WTC11 (cell line): ENCODE data around the gene SNAP47. TPM values are rescaled to one million over a fixed set of nuclear protein-coding genes. Genes with fewer than 3 reads are reported as not detected.

Experiments used
- ATAC-seq: fragments of 200-7000 bp; cut with Tn5 transposase; 2 replicates; pipeline ENCODE4 v1.10.0; 2021; ENCODE audit warnings: mild to moderate bottlenecking, moderate library complexity
- CTCF ChIA-PET: fragments of 300-600 bp; sonication (Branson Sonifier 250); formaldehyde crosslinking; loops from one replicate; lab custom pipeline; 2021; ENCODE audit warnings: antibody characterized with exemption; lab: Charles Lee
- POLR2A ChIA-PET: fragments of 350-600 bp; sonication (Branson Sonifier 250); formaldehyde crosslinking; loops from one replicate; lab custom pipeline; 2021; ENCODE audit warnings: antibody characterized with exemption; lab: Charles Lee
- DNase-seq: peaks from one replicate; pipeline ENCODE4 v3.0.0; 2021; ENCODE audit warnings: low spot score
- H3K27ac Mint-ChIP-seq: 2 replicates; pipeline ENCODE4 v1.8.0; 2021; ENCODE audit warnings: mixed read lengths
- H3K27me3 Mint-ChIP-seq: 2 replicates; pipeline ENCODE4 v1.8.0; 2021; ENCODE audit warnings: low read depth, mild to moderate bottlenecking, moderate library complexity, mixed read lengths
- H3K36me3 Mint-ChIP-seq: 2 replicates; pipeline ENCODE4 v1.8.0; 2021; ENCODE audit warnings: mixed read lengths
- H3K4me1 Mint-ChIP-seq: 2 replicates; pipeline ENCODE4 v1.8.0; 2022; ENCODE audit warnings: mixed read lengths
- H3K4me3 Mint-ChIP-seq: 2 replicates; pipeline ENCODE4 v1.8.0; 2021; ENCODE audit warnings: mild to moderate bottlenecking, moderate library complexity, mixed read lengths
- H3K9me3 Mint-ChIP-seq: 2 replicates; pipeline ENCODE4 v1.8.0; 2021; ENCODE audit warnings: mixed read lengths
- ATF1 ChIP-seq: sonication (generic); formaldehyde crosslinking; IDR thresholded peaks from 2 replicates; pipeline ENCODE4 v1.8.1; 2023; ENCODE audit warnings: mild to moderate bottlenecking, moderate library complexity, missing genetic modification reagents
- CREB1 ChIP-seq: sonication (generic); formaldehyde crosslinking; IDR thresholded peaks from 2 replicates; pipeline ENCODE4 v1.8.0; 2023; ENCODE audit warnings: mild to moderate bottlenecking, missing genetic modification reagents
- NR1H2 ChIP-seq: sonication (generic); formaldehyde crosslinking; IDR thresholded peaks from 2 replicates; pipeline ENCODE4 v1.9.0; 2021; ENCODE audit warnings: mild to moderate bottlenecking, moderate library complexity, missing genetic modification reagents
- NR3C1 ChIP-seq: sonication (generic); formaldehyde crosslinking; conservative IDR thresholded peaks from 2 replicates; pipeline ENCODE4 v1.8.1; 2023; ENCODE audit warnings: low read depth, mild to moderate bottlenecking, missing genetic modification reagents
- RORB ChIP-seq: fragments of 250-450 bp; sonication (Bioruptor Pico); IDR thresholded peaks from 2 replicates; pipeline ENCODE4 v1.9.0; 2021; ENCODE audit warnings: mild to moderate bottlenecking
- SMAD4 ChIP-seq: sonication (generic); formaldehyde crosslinking; IDR thresholded peaks from 2 replicates; pipeline ENCODE4 v1.8.0; 2022; ENCODE audit warnings: mild to moderate bottlenecking, missing genetic modification reagents
- TCF7 ChIP-seq: sonication (generic); formaldehyde crosslinking; IDR thresholded peaks from 2 replicates; pipeline ENCODE4 v1.8.0; 2022; ENCODE audit warnings: mild to moderate bottlenecking, low read depth, missing genetic modification reagents, moderate library complexity
- ZNF317 ChIP-seq: sonication (generic); formaldehyde crosslinking; IDR thresholded peaks from 2 replicates; pipeline ENCODE4 v1.8.1; 2023; ENCODE audit warnings: low read depth, mild to moderate bottlenecking, moderate library complexity, missing genetic modification reagents, borderline replicate concordance
- total RNA-seq: library from RNA; stranded (reverse); gene quantifications from 3 replicates; pipeline ENCODE4 v1.2.3, GENCODE V29; 2021
- TF ChIP-seq, protein P1 (sequence below): fragments of 250-450 bp; sonication (Bioruptor Pico); conservative IDR thresholded peaks from 2 replicates; pipeline ENCODE4 v1.9.0; 2021; ENCODE audit warnings: mild to moderate bottlenecking
- TF ChIP-seq, protein P2 (sequence below): sonication (generic); formaldehyde crosslinking; IDR thresholded peaks from 2 replicates; pipeline ENCODE4 v1.8.0; 2023; ENCODE audit warnings: mild to moderate bottlenecking, missing genetic modification reagents
- TF ChIP-seq, protein P3 (sequence below): fragments of 250-450 bp; sonication (Bioruptor Pico); IDR thresholded peaks from 2 replicates; pipeline ENCODE4 v1.9.0; 2021; ENCODE audit warnings: mild to moderate bottlenecking
- TF ChIP-seq, protein P4 (sequence below): fragments of 200-600 bp; IDR thresholded peaks from 2 replicates; pipeline ENCODE4 v1.8.0; 2022; ENCODE audit warnings: antibody characterized with exemption
- TF ChIP-seq, protein P5 (sequence below): fragments of 250-450 bp; sonication (Bioruptor Pico); IDR thresholded peaks from 2 replicates; pipeline ENCODE4 v1.8.0; 2021; ENCODE audit warnings: mild to moderate bottlenecking
- TF ChIP-seq, protein P6 (sequence below): sonication (generic); formaldehyde crosslinking; IDR thresholded peaks from 2 replicates; pipeline ENCODE4 v1.8.1; 2022; ENCODE audit warnings: mild to moderate bottlenecking, moderate library complexity, missing genetic modification reagents

SNAP47 gene
- total RNA-seq, 1 experiment from 2014 or later = 50.8 TPM

DNA sequence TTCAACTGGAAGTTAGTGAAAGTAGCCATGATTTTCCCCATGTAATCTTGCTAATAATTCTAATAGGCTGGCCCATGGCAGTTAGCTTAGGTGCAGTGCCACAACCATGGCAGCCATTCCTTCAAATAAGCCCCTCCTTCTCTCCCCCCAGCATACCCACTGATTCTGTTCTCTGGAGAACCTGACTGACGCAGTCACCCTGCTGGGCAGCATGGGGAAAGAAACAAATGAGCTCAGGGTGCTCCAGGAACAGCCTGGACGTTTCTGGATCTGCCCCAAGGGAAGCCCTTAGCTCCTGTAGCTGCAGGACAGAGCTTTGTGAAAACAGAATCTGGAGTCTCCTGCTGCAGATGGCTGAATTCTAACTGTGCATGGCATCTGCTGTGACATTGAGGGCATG, 22.5 kb downstream of the SNAP47 start:
- ChIA-PET CTCF (interaction anchor here (1.3 to 2.7 kb wide), 3 partner anchors 27 to 200 kb away, joined by 3 to 13 read pairs (median 3); no protein-coding TSS in a partner anchor), POLR2A (no interaction called here)
- H3K27ac Mint-ChIP-seq = no peak overlapping the region
- H3K4me1 Mint-ChIP-seq = no peaks in the 10 kb centered on the region
- TF ChIP-seq TCF7 (CRISPR knock-in tag) = no peak
- TF ChIP-seq, all 79 proteins: peak for 0
- no peak for DNase-seq
- no peak overlapping the region for H3K4me3 Mint-ChIP-seq
- H3K27me3 Mint-ChIP-seq = no peaks in the 10 kb centered on the region
- no peak for ATAC-seq
- peaks cover 33% of the 10 kb centered on the region for H3K36me3 Mint-ChIP-seq
- no peaks in the 10 kb centered on the region for H3K9me3 Mint-ChIP-seq

DNA sequence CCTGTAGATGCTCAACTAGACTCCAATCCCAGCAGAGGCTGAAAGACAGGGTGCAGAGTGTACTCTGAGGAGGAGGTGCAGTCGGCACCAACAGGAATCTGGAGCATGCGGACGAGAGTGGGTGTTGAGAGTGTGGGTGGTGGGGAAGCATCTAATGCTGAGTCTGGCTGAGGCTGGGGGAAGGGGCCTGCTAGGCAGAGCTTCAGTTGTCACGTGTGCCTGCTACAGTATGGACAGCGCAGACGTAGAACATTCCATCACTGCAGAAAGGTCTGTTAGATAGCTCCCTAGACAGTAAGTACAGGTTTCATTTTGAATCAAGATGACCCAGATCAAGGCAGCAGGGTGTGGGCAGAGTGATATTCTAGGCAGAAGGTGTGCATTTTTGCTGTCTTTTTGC, 23.1 kb downstream of the SNAP47 start:
- H3K9me3 Mint-ChIP-seq = no peaks in the 10 kb centered on the region
- no peak for TF ChIP-seq ATF1 (CRISPR knock-in tag)
- no peak for DNase-seq
- no peak overlapping the region for H3K27ac Mint-ChIP-seq
- ChIA-PET POLR2A (no interaction called here), CTCF (interaction anchor here (1.3 to 2.7 kb wide), 3 partner anchors 28 to 199 kb away, joined by 3 to 13 read pairs (median 3); no protein-coding TSS in a partner anchor)
- H3K4me1 Mint-ChIP-seq = no peaks in the 10 kb centered on the region
- ATAC-seq = no peak
- H3K4me3 Mint-ChIP-seq = no peak overlapping the region
- H3K36me3 Mint-ChIP-seq = peaks cover 33% of the 10 kb centered on the region
- H3K27me3 Mint-ChIP-seq = no peaks in the 10 kb centered on the region

DNA sequence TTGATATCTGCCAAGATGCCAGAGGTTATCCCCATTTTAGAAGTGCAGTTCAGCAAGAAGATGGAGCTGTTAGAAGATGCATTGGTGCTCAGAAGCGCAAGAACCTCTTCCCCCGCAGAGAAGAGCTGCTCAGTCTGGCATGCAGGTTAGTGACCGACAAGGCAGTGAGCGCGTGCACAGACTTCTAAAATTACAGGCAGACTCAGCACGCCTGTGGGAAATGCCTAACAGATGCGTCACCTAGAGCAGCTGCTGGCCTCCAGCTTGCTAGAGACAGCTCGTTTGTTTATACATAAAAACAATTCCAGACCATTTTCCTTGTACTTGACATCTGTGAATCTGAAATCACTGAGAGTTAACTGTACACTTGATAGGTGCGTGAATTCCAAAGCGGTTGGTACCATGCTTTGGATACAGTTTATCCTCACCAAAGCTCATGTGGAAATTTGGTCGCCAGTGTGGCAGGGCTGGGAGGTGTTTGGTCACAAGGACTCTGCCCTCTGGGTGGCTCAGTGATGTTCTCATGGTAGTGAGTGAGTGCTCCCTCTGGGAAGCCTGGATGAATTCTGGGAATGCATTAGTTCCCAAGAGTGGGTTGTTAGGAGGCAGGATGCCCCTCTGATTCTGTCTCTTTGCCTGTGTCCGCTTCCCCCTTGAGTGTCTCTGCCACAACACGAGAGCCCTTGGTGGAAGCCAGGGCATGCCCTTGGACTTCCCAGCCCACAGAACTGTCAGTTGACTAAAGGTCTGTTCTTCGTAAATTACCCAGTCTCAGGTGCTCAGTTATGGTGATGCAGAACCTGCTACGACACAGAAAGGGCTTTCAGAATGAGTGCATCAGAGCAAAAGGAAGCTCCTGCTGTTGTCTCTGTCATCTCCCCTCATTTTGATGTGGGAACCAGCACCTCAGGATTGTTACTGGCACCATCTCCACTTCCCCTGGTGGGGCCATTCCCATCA, 24.4 kb downstream of the SNAP47 start:
- peaks cover 39% of the 10 kb centered on the region for H3K36me3 Mint-ChIP-seq
- no peak overlapping the region for H3K27ac Mint-ChIP-seq
- no peaks in the 10 kb centered on the region for H3K9me3 Mint-ChIP-seq
- DNase-seq (no peak), ATAC-seq (no peak)
- no peaks in the 10 kb centered on the region for H3K4me1 Mint-ChIP-seq
- no peak overlapping the region for H3K4me3 Mint-ChIP-seq
- ChIA-PET CTCF (interaction anchor here (0.9 to 2.7 kb wide), 2 partner anchors 194 to 217 kb away, joined by 3 to 13 read pairs; no protein-coding TSS in a partner anchor), POLR2A (interaction anchor here (0.6 kb wide), 1 partner anchor 248 kb away, joined by 3 read pairs; no protein-coding TSS in a partner anchor)
- no peaks in the 10 kb centered on the region for H3K27me3 Mint-ChIP-seq
- TF ChIP-seq RORB (CRISPR knock-in tag) = no peak
- TF ChIP-seq, protein P1, sequence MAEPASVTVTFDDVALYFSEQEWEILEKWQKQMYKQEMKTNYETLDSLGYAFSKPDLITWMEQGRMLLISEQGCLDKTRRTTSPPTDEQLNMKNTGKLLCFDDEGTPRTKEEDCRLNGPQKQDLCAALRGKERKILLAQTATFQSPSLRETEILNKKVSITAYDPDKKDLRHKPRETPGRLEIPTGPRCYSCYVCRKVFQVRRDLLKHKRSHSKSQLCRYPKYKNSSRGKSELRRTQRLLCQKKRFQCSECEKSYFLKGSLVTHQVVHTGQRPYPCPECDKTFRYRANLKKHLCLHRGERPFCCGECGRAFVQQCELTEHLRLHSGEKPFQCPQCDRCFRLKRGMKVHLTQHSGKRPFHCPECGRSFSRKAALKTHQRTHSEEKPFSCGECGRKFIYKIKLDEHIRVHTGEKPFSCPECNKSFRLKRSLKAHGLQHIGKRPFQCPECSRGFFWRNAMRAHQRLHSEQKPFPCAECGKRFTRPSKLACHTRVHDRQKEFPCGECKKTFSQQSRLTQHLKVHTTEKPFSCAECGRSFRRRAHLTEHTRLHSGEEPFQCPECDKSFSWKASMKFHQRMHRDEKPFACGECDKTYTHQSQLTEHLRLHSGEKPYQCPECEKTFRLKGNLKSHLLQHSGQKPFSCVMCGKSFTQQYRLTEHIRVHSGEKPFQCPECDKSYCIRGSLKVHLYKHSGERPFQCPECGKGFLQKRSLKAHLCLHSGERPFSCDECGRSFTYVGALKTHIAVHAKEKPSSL (CRISPR knock-in tag) = no peak
- TF ChIP-seq, protein P2, sequence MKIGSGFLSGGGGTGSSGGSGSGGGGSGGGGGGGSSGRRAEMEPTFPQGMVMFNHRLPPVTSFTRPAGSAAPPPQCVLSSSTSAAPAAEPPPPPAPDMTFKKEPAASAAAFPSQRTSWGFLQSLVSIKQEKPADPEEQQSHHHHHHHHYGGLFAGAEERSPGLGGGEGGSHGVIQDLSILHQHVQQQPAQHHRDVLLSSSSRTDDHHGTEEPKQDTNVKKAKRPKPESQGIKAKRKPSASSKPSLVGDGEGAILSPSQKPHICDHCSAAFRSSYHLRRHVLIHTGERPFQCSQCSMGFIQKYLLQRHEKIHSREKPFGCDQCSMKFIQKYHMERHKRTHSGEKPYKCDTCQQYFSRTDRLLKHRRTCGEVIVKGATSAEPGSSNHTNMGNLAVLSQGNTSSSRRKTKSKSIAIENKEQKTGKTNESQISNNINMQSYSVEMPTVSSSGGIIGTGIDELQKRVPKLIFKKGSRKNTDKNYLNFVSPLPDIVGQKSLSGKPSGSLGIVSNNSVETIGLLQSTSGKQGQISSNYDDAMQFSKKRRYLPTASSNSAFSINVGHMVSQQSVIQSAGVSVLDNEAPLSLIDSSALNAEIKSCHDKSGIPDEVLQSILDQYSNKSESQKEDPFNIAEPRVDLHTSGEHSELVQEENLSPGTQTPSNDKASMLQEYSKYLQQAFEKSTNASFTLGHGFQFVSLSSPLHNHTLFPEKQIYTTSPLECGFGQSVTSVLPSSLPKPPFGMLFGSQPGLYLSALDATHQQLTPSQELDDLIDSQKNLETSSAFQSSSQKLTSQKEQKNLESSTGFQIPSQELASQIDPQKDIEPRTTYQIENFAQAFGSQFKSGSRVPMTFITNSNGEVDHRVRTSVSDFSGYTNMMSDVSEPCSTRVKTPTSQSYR = no peak

DNA sequence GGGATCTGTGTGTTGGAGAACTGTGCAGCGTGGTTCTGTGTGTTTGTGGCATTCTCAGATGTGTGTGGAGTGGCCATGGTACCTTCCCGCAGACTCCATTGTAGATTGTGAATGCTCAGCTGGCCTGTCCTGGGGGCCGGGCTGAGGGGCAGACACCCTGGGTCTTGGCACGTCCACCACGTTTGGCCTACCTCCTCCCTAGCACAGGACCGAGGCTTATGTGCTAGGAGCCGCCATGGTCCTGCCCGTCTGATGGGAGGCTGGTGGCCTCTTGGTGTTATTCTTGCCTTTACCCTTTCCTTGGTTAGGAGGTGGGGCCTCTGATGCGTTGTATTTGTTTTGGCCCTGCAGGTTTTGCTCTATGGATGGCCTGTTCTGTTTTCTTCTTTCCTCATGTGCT, 25.1 kb downstream of the SNAP47 start:
- DNase-seq (no peak), ATAC-seq (no peak)
- Mint-ChIP-seq H3K4me1 (no peaks in the 10 kb centered on the region), H3K9me3 (no peaks in the 10 kb centered on the region), H3K27ac (no peak overlapping the region), H3K4me3 (no peak overlapping the region), H3K36me3 (peaks cover 39% of the 10 kb centered on the region), H3K27me3 (no peaks in the 10 kb centered on the region)
- ChIA-PET CTCF (interaction anchor here (0.9 kb wide), 1 partner anchor 218 kb away, joined by 3 read pairs; no protein-coding TSS in a partner anchor), POLR2A (no interaction called here)
- no peak for TF ChIP-seq NR1H2 (CRISPR knock-in tag)
- no peak for TF ChIP-seq ZNF317 (CRISPR knock-in tag)
- TF ChIP-seq SMAD4 = no peak
- TF ChIP-seq, protein P3, sequence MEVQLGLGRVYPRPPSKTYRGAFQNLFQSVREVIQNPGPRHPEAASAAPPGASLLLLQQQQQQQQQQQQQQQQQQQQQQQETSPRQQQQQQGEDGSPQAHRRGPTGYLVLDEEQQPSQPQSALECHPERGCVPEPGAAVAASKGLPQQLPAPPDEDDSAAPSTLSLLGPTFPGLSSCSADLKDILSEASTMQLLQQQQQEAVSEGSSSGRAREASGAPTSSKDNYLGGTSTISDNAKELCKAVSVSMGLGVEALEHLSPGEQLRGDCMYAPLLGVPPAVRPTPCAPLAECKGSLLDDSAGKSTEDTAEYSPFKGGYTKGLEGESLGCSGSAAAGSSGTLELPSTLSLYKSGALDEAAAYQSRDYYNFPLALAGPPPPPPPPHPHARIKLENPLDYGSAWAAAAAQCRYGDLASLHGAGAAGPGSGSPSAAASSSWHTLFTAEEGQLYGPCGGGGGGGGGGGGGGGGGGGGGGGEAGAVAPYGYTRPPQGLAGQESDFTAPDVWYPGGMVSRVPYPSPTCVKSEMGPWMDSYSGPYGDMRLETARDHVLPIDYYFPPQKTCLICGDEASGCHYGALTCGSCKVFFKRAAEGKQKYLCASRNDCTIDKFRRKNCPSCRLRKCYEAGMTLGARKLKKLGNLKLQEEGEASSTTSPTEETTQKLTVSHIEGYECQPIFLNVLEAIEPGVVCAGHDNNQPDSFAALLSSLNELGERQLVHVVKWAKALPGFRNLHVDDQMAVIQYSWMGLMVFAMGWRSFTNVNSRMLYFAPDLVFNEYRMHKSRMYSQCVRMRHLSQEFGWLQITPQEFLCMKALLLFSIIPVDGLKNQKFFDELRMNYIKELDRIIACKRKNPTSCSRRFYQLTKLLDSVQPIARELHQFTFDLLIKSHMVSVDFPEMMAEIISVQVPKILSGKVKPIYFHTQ (CRISPR knock-in tag) = no peak
- TF ChIP-seq CREB1 (CRISPR knock-in tag) = no peak
- TF ChIP-seq NR3C1 (CRISPR knock-in tag) = no peak
- TF ChIP-seq, protein P4, sequence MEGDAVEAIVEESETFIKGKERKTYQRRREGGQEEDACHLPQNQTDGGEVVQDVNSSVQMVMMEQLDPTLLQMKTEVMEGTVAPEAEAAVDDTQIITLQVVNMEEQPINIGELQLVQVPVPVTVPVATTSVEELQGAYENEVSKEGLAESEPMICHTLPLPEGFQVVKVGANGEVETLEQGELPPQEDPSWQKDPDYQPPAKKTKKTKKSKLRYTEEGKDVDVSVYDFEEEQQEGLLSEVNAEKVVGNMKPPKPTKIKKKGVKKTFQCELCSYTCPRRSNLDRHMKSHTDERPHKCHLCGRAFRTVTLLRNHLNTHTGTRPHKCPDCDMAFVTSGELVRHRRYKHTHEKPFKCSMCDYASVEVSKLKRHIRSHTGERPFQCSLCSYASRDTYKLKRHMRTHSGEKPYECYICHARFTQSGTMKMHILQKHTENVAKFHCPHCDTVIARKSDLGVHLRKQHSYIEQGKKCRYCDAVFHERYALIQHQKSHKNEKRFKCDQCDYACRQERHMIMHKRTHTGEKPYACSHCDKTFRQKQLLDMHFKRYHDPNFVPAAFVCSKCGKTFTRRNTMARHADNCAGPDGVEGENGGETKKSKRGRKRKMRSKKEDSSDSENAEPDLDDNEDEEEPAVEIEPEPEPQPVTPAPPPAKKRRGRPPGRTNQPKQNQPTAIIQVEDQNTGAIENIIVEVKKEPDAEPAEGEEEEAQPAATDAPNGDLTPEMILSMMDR = no peak
- TF ChIP-seq, protein P5, sequence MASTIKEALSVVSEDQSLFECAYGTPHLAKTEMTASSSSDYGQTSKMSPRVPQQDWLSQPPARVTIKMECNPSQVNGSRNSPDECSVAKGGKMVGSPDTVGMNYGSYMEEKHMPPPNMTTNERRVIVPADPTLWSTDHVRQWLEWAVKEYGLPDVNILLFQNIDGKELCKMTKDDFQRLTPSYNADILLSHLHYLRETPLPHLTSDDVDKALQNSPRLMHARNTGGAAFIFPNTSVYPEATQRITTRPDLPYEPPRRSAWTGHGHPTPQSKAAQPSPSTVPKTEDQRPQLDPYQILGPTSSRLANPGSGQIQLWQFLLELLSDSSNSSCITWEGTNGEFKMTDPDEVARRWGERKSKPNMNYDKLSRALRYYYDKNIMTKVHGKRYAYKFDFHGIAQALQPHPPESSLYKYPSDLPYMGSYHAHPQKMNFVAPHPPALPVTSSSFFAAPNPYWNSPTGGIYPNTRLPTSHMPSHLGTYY (CRISPR knock-in tag) = no peak
- TF ChIP-seq, protein P6, sequence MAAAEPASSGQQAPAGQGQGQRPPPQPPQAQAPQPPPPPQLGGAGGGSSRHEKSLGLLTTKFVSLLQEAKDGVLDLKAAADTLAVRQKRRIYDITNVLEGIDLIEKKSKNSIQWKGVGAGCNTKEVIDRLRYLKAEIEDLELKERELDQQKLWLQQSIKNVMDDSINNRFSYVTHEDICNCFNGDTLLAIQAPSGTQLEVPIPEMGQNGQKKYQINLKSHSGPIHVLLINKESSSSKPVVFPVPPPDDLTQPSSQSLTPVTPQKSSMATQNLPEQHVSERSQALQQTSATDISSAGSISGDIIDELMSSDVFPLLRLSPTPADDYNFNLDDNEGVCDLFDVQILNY (CRISPR knock-in tag) = no peak
